OCI-LY3 (cell line): Measurements from ENCODE around the gene LRRC23.

Experiments
- H2AFZ ChIP-seq: fragments of 200-600, 300-600 bp; shearing (Covaris generic); 2 replicates; pipeline ENCODE4 v1.6.0; 2014; ENCODE audit warnings: antibody characterized with exemption, low read depth, low read length
- H3K27ac ChIP-seq: fragments of 200-600, 300-600 bp; sonication (generic); 2 replicates; pipeline ENCODE4 v1.5.1; 2014; ENCODE audit warnings: mild to moderate bottlenecking, low read length, moderate library complexity, mixed read lengths
- H3K27me3 ChIP-seq: fragments of 200-600, 300-600 bp; sonication (generic); 2 replicates; pipeline ENCODE4 v1.6.1; 2014; ENCODE audit warnings: low read depth, low read length, mixed read lengths
- H3K36me3 ChIP-seq: fragments of 200-600, 300-600 bp; sonication (generic); replicated peaks from 2 replicates; pipeline ENCODE3; 2014; ENCODE audit warnings: low read depth, low read length, mixed read lengths
- H3K4me1 ChIP-seq: fragments of 300-600, 200-600 bp; sonication (generic); 2 replicates; pipeline ENCODE4 v1.6.1; 2014; ENCODE audit warnings: low read length, mixed read lengths
- H3K4me2 ChIP-seq: fragments of 200-600, 300-600 bp; sonication (generic); 2 replicates; pipeline ENCODE4 v1.6.1; 2014; ENCODE audit warnings: low read length, mixed read lengths
- H3K4me3 ChIP-seq: fragments of 300-600, 200-600 bp; sonication (generic); 2 replicates; pipeline ENCODE4 v1.5.1; 2014; ENCODE audit warnings: antibody characterized with exemption, mild to moderate bottlenecking, low read length, moderate library complexity
- H3K79me2 ChIP-seq: fragments of 300-600, 200-600 bp; shearing (Covaris generic); 2 replicates; pipeline ENCODE4 v1.6.1; 2014; ENCODE audit warnings: mild to moderate bottlenecking, low read length, mixed read lengths
- H3K9ac ChIP-seq: fragments of 300-600, 200-600 bp; shearing (Covaris generic); 2 replicates; pipeline ENCODE4 v1.6.0; 2014; ENCODE audit warnings: mild to moderate bottlenecking, low read length, moderate library complexity
- H3K9me3 ChIP-seq: fragments of 200-600, 300-600 bp; shearing (Covaris generic); 2 replicates; pipeline ENCODE4 v1.6.1; 2014; ENCODE audit warnings: low read length, mixed read lengths; ENCODE audit not compliant: insufficient read depth
- H4K20me1 ChIP-seq: fragments of 200-600, 300-600 bp; sonication (generic); 2 replicates; pipeline ENCODE4 v1.6.1; 2016; ENCODE audit warnings: low read length, mixed read lengths; ENCODE audit not compliant: insufficient read depth
- EZH2phosphoT487 ChIP-seq: fragments of 200-600 bp; shearing (Covaris generic); IDR thresholded peaks from 2 replicates; pipeline ENCODE4 v1.6.1; 2018; ENCODE audit warnings: antibody characterized with exemption, mixed run types, low read depth
- TF ChIP-seq, protein P1 (sequence below): fragments of 200-600, 300-600 bp; sonication (generic); IDR thresholded peaks from 2 replicates; pipeline ENCODE4 v1.5.1; 2014; ENCODE audit warnings: antibody characterized with exemption, low read length, low read depth

LRRC23 gene

DNA sequence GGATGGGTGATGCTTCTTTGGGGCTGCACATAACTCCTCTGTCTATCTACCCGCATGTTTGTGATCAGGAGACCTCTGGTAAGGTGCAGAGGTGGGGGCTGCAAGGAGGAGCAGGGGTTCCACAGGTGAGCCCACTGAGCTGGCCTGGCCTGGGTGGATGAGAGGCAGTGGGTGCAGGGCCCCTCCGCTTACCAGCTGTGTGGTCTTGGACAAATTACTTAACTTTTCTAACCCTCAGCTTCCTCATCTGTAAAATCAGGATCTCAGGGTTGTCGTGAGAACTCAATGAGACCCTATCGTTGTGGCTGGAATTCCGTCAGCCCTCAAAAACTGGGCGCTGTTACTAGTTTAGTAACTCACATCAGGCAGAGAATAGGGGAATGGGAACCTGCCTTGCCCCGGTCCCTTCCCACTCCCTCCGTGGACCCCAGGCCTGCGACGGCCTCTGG lies 54.0 kb downstream of the LRRC23 start:
- Histone ChIP-seq H3K9ac (peak overlapping the region; percentile 50), H3K4me3 (peak overlapping the region; percentile 67), H3K79me2 (no peaks in the 10 kb centered on the region), H3K4me1 (peaks cover 55% of the 10 kb centered on the region), H3K27me3 (no peaks in the 10 kb centered on the region), H3K9me3 (no peaks in the 10 kb centered on the region), H4K20me1 (peaks cover 4% of the 10 kb centered on the region; the same call in 1 of the 2 replicates), H3K27ac (peak overlapping the region; percentile 66), H3K4me2 (peak overlapping the region; percentile 87), H3K36me3 (peaks cover 29% of the 10 kb centered on the region), H2AFZ (no peak overlapping the region)
- TF ChIP-seq EZH2phosphoT487, result no peak
- TF ChIP-seq, protein P1, sequence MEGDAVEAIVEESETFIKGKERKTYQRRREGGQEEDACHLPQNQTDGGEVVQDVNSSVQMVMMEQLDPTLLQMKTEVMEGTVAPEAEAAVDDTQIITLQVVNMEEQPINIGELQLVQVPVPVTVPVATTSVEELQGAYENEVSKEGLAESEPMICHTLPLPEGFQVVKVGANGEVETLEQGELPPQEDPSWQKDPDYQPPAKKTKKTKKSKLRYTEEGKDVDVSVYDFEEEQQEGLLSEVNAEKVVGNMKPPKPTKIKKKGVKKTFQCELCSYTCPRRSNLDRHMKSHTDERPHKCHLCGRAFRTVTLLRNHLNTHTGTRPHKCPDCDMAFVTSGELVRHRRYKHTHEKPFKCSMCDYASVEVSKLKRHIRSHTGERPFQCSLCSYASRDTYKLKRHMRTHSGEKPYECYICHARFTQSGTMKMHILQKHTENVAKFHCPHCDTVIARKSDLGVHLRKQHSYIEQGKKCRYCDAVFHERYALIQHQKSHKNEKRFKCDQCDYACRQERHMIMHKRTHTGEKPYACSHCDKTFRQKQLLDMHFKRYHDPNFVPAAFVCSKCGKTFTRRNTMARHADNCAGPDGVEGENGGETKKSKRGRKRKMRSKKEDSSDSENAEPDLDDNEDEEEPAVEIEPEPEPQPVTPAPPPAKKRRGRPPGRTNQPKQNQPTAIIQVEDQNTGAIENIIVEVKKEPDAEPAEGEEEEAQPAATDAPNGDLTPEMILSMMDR, result no peak

DNA sequence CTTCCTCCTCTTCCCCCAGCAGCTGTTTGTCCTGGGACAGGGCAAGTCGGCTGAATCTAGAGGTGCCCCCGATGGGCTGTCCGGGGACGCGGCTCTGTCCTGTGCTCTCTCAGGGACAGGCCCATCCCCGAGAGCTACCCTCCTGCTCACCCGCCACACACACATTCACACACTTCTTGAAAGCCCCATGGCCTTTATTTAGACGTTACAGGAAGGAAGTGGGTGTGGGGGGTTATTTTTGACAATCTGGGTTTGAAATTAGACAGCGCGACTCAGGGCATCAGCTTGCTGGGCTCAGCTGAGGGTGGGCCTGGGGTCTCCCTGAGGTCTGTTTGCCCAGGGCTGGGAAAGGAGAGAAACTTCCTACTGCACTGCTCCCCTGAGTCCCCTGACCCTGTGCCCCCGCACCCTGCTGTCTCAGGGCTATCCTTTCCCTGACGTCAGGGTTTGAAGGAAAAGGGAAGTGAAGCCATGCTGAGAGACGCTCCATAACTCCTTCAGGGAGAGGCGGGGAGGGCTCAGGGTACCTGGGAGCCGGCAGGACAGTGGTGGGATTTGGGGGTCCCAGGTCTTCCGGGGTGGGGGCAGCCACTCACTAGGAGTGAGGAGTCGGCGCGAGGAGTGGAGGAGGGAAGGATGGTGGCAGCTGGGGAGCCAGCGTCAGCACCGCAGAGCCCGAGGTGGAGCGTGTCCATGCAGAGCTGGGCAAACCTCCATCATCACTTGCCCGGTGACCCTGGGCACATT lies 54.6 kb downstream of the LRRC23 start:
- Histone ChIP-seq H3K27ac (peak overlapping the region; percentile 66), H3K79me2 (no peaks in the 10 kb centered on the region), H3K9me3 (no peaks in the 10 kb centered on the region), H3K4me1 (peaks cover 49% of the 10 kb centered on the region), H3K36me3 (peaks cover 32% of the 10 kb centered on the region), H4K20me1 (peaks cover 2% of the 10 kb centered on the region; the same call in 1 of the 2 replicates), H2AFZ (no peak overlapping the region), H3K27me3 (no peaks in the 10 kb centered on the region), H3K9ac (peak overlapping the region; percentile 50), H3K4me3 (peak overlapping the region; percentile 67), H3K4me2 (peak overlapping the region; percentile 87)
- no peak for TF ChIP-seq EZH2phosphoT487
- TF ChIP-seq, protein P1, result no peak

DNA sequence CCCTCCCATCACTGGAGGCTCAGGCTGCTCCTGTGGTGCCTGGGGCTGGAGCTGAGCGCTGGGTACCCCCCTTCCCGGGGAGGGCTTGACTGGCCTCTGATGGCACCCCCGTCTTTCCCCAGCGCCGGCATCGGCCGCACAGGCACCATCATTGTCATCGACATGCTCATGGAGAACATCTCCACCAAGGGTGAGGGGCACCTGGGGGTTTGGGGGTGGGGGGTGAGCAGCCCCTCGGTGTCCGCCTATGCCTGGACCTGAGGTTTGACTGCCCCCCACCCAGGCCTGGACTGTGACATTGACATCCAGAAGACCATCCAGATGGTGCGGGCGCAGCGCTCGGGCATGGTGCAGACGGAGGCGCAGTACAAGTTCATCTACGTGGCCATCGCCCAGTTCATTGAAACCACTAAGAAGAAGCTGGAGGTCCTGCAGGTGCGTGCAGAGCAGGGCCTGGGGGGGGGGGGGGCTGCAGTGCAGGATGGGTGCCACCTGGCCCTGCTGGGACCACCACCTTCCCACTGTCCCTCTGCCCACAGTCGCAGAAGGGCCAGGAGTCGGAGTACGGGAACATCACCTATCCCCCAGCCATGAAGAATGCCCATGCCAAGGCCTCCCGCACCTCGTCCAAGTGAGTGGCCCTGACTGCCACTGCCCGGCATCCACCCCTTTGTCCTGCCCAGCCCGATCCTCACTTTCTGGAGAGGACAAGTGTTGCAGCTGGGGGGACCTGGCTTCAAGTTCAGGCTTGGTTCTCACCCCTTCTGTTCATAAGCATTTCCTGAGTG lies 55.4 kb downstream of the LRRC23 start:
- H3K4me2 ChIP-seq, result peak overlapping the region; percentile 87
- TF ChIP-seq EZH2phosphoT487, result no peak
- TF ChIP-seq, protein P1, result no peak
- no peaks in the 10 kb centered on the region for H4K20me1 ChIP-seq
- H3K27ac ChIP-seq, result peak overlapping the region; percentile 66
- peaks cover 51% of the 10 kb centered on the region for H3K4me1 ChIP-seq
- peak overlapping the region; percentile 50; the same call in 1 of the 2 replicates for H3K9ac ChIP-seq
- no peak overlapping the region for H2AFZ ChIP-seq
- H3K9me3 ChIP-seq, result no peaks in the 10 kb centered on the region
- no peaks in the 10 kb centered on the region for H3K27me3 ChIP-seq
- H3K36me3 ChIP-seq, result peaks cover 37% of the 10 kb centered on the region
- H3K4me3 ChIP-seq, result peak overlapping the region; percentile 67
- H3K79me2 ChIP-seq, result no peaks in the 10 kb centered on the region
